KMS-11 (cell line): ENCODE measurements around the gene ATL2.
"Not testable (repeated sequence)": the region's sequence is repeated elsewhere in the genome, so short reads cannot be mapped to it uniquely, and the experiment has no call there.

Experiments used
- H2AFZ ChIP-seq: fragments of 200-600 bp; sonication (generic); 2 replicates; pipeline ENCODE4 v1.6.1; 2016; ENCODE audit warnings: antibody characterized with exemption, mixed run types, low read depth
- H3K27ac ChIP-seq: fragments of 200-600 bp; sonication (generic); 2 replicates; pipeline ENCODE4 v1.6.1; 2016; ENCODE audit warnings: mild to moderate bottlenecking, mixed run types
- H3K27me3 ChIP-seq: fragments of 200-600 bp; sonication (generic); 2 replicates; pipeline ENCODE4 v1.6.1; 2017; ENCODE audit warnings: mild to moderate bottlenecking, low read depth, mixed run types, moderate library complexity; ENCODE audit not compliant: insufficient read depth
- H3K36me3 ChIP-seq: fragments of 200-600 bp; sonication (generic); 2 replicates; pipeline ENCODE4 v1.6.1; 2017; ENCODE audit warnings: mild to moderate bottlenecking, mixed run types; ENCODE audit not compliant: insufficient read depth
- H3K4me1 ChIP-seq: fragments of 200-600 bp; sonication (generic); 2 replicates; pipeline ENCODE4 v1.6.1; 2016; ENCODE audit warnings: mild to moderate bottlenecking, low read depth, mixed run types; ENCODE audit not compliant: poor library complexity, severe bottlenecking
- H3K4me2 ChIP-seq: fragments of 200-600 bp; sonication (generic); 2 replicates; pipeline ENCODE4 v1.7.0; 2016; ENCODE audit warnings: mild to moderate bottlenecking, mixed run types
- H3K4me3 ChIP-seq: fragments of 200-600 bp; sonication (generic); IDR thresholded peaks from 2 replicates; pipeline ENCODE4 v1.6.1; 2017; ENCODE audit warnings: low read depth, low read length, mixed read lengths; ENCODE audit not compliant: insufficient read depth
- H3K79me2 ChIP-seq: fragments of 200-600 bp; sonication (generic); 2 replicates; pipeline ENCODE4 v1.6.1; 2016; ENCODE audit warnings: low read depth, mixed run types; ENCODE audit not compliant: insufficient read depth
- H3K9ac ChIP-seq: fragments of 200-600 bp; sonication (generic); 2 replicates; pipeline ENCODE4 v1.6.1; 2016; ENCODE audit warnings: mild to moderate bottlenecking, mixed run types
- H4K20me1 ChIP-seq: fragments of 200-600 bp; sonication (generic); 2 replicates; pipeline ENCODE4 v1.6.1; 2016; ENCODE audit warnings: mild to moderate bottlenecking, mixed run types; ENCODE audit not compliant: insufficient read depth
- CTCF ChIP-seq: fragments of 200-600 bp; sonication (generic); conservative IDR thresholded peaks from 2 replicates; pipeline ENCODE4 v1.6.1; 2017; ENCODE audit warnings: low read depth, mild to moderate bottlenecking, antibody characterized with exemption, low read length, moderate library complexity, mixed read lengths

The ATL2 gene

GRCh38 chr2:38386821-38387220 lies 9.7 kb upstream of the ATL2 start:
- Histone ChIP-seq H3K4me3 (no peak overlapping the region), H3K79me2 (no peaks in the 10 kb centered on the region), H3K36me3 (no peaks in the 10 kb centered on the region), H3K4me1 (no peaks in the 10 kb centered on the region), H3K27me3 (no peaks in the 10 kb centered on the region), H3K4me2 (no peak overlapping the region), H3K27ac (no peak overlapping the region), H4K20me1 (no peaks in the 10 kb centered on the region), H2AFZ (no peak overlapping the region), H3K9ac (no peak overlapping the region)
- TF ChIP-seq CTCF = no peak

GRCh38 chr2:38386377-38386776 lies 9.3 kb upstream of the ATL2 start:
- no peak overlapping the region for H2AFZ ChIP-seq

GRCh38 chr2:38384338-38384737 lies 7.3 kb upstream of the ATL2 start:
- Histone ChIP-seq H3K79me2 (no peaks in the 10 kb centered on the region), H3K27me3 (no peaks in the 10 kb centered on the region), H4K20me1 (no peaks in the 10 kb centered on the region), H3K4me2 (no peak overlapping the region), H2AFZ (no peak overlapping the region), H3K27ac (no peak overlapping the region), H3K4me3 (no peak overlapping the region), H3K4me1 (no peaks in the 10 kb centered on the region), H3K9ac (no peak overlapping the region), H3K36me3 (no peaks in the 10 kb centered on the region)
- no peak for TF ChIP-seq CTCF

More at GRCh38 chr2:38386377-38386776, 9.3 kb upstream of the ATL2 start:
- no peak for TF ChIP-seq CTCF
- Histone ChIP-seq H4K20me1 (no peaks in the 10 kb centered on the region), H3K9ac (no peak overlapping the region), H3K79me2 (no peaks in the 10 kb centered on the region), H3K4me2 (no peak overlapping the region), H3K36me3 (no peaks in the 10 kb centered on the region), H3K4me3 (no peak overlapping the region), H3K4me1 (no peaks in the 10 kb centered on the region), H3K27me3 (no peaks in the 10 kb centered on the region), H3K27ac (no peak overlapping the region)

- not testable (repeated sequence) for H3K9ac ChIP-seq, H4K20me1 ChIP-seq, H3K27me3 ChIP-seq, H3K4me1 ChIP-seq, H3K36me3 ChIP-seq, H2AFZ ChIP-seq, H3K4me3 ChIP-seq, H3K4me2 ChIP-seq, H3K27ac ChIP-seq, H3K79me2 ChIP-seq
Observed at GRCh38 chr2:38383741-38384140, 6.7 kb upstream of the ATL2 start.

GRCh38 chr2:38381381-38382143 lies 4.5 kb upstream of the ATL2 start:
- H3K79me2 ChIP-seq = no peaks in the 10 kb centered on the region
- no peak overlapping the region for H3K4me3 ChIP-seq
- H3K4me2 ChIP-seq = no peak overlapping the region
- peaks cover 8% of the 10 kb centered on the region for H3K4me1 ChIP-seq
- no peak overlapping the region for H3K27ac ChIP-seq
- H3K36me3 ChIP-seq = no peaks in the 10 kb centered on the region
- no peak overlapping the region for H3K9ac ChIP-seq
- H4K20me1 ChIP-seq = no peaks in the 10 kb centered on the region
- no peaks in the 10 kb centered on the region for H3K27me3 ChIP-seq
- no peak overlapping the region for H2AFZ ChIP-seq
- no peak for TF ChIP-seq CTCF
